Panc1 (cell line): ENCODE measurements around the gene TOLLIP. TPM values are rescaled to one million over a fixed set of nuclear protein-coding genes. Genes with fewer than 3 reads are reported as not detected.

Source experiments
- ATAC-seq: fragments of 200-7000 bp; cut with Tn5 transposase; 2 replicates; pipeline ENCODE4 v1.9.1; 2020; ENCODE audit warnings: mild to moderate bottlenecking, moderate library complexity
- BruUV-seq: library from RNA; stranded (reverse); fragments of 400-500 nt; replicated peaks from 2 replicates; lab custom pipeline; 2021; lab: Mats Ljungman, UMichigan
- CTCF ChIA-PET: fragments of 300-600 bp; sonication (Branson Sonifier 250); formaldehyde crosslinking; loops from one replicate; lab custom pipeline; 2022; ENCODE audit warnings: antibody characterized with exemption; lab: Charles Lee
- POLR2A ChIA-PET: fragments of 300-600 bp; sonication (Branson Sonifier 250); formaldehyde crosslinking; loops from one replicate; lab custom pipeline; 2022; ENCODE audit warnings: antibody characterized with exemption; lab: Charles Lee
- DNase-seq: peaks from one replicate; pipeline ENCODE4 v3.0.0-alpha.2; 2010; ENCODE audit warnings: low read depth, low spot score
- H3K27ac ChIP-seq: 2 replicates; pipeline ENCODE4 v1.5.1; 2011; ENCODE audit warnings: mild to moderate bottlenecking, low read length, inconsistent platforms
- H3K27me3 ChIP-seq: fragments of 200-500 bp; sonication (Bioruptor generic); 2 replicates; pipeline ENCODE4 v1.6.0; 2014; ENCODE audit warnings: low read length, inconsistent platforms; ENCODE audit not compliant: control insufficient read depth, insufficient read depth
- H3K36me3 ChIP-seq: fragments of 200-500 bp; sonication (Bioruptor generic); 2 replicates; pipeline ENCODE4 v1.5.1; 2014; ENCODE audit warnings: inconsistent platforms, mild to moderate bottlenecking, low read length, moderate library complexity; ENCODE audit not compliant: control insufficient read depth, insufficient read depth
- H3K4me1 ChIP-seq: 2 replicates; pipeline ENCODE4 v1.5.1; 2011; ENCODE audit warnings: inconsistent platforms, mild to moderate bottlenecking, low read length, moderate library complexity; ENCODE audit not compliant: control insufficient read depth, insufficient read depth
- H3K4me3 ChIP-seq, 2 experiments: 2 replicates each; pipeline ENCODE4 v1.5.1; 2011 to 2012; ENCODE audit warnings: low read depth in 2 of 2, low read length in 2 of 2, mild to moderate bottlenecking in 2 of 2, inconsistent platforms in 1 of 2, moderate library complexity in 1 of 2
- H3K9me3 ChIP-seq: fragments of 200-500 bp; sonication (Bioruptor generic); 2 replicates; pipeline ENCODE4 v1.5.1; 2014; ENCODE audit warnings: low read depth, mild to moderate bottlenecking, inconsistent platforms, low read length, moderate library complexity; ENCODE audit not compliant: control insufficient read depth, insufficient read depth
- CTCF ChIP-seq: fragments of 450-650 bp; IDR thresholded peaks from 2 replicates; pipeline ENCODE4 v1.5.1; 2017; ENCODE audit warnings: mild to moderate bottlenecking
- POLR2AphosphoS5 ChIP-seq: IDR thresholded peaks from 2 replicates; pipeline ENCODE4 v1.6.1; 2012; ENCODE audit warnings: mild to moderate bottlenecking, low read depth, low read length, moderate library complexity
- REST ChIP-seq, 2 experiments: IDR thresholded peaks; 2 replicates each; pipeline ENCODE4 v1.6.1; 2011 to 2012; ENCODE audit warnings: low read depth in 2 of 2, control low read depth in 1 of 2, low read length in 1 of 2, mild to moderate bottlenecking in 1 of 2, moderate library complexity in 1 of 2; ENCODE audit not compliant: insufficient read depth in 1 of 2
- SIN3A ChIP-seq: IDR thresholded peaks from 2 replicates; pipeline ENCODE4 v1.6.1; 2012; ENCODE audit warnings: low read depth, mild to moderate bottlenecking, low read length, moderate library complexity, borderline replicate concordance; ENCODE audit not compliant: insufficient read depth
- TCF7L2 ChIP-seq: IDR thresholded peaks from 2 replicates; pipeline ENCODE4 v1.6.1; 2011; ENCODE audit warnings: mild to moderate bottlenecking, low read depth, low read length, inconsistent platforms
- in situ Hi-C: cut with HindIII; loops from 2 replicates; pipeline ENCODE4 v1.10.0; 2016; ENCODE audit warnings: low sequenced_read_pairs, low pct_unique_long_range_greater_than_20kb
- intact Hi-C: fragments of 100-400 bp; cut with micrococcal nuclease; formaldehyde crosslinking; loops from one replicate; pipeline ENCODE4 v1.10.0; 2022; ENCODE audit not compliant: unreplicated experiment
- total RNA-seq: library from RNA; stranded (reverse); gene quantifications from one replicate; pipeline ENCODE4 v1.2.1, GENCODE V29; 2021; ENCODE audit not compliant: unreplicated experiment

Gene TOLLIP
- total RNA-seq, 1 experiment from 2014 or later, result 141 TPM

GRCh38 chr11:1253103-1253485 lies 56.3 kb downstream of the TOLLIP start:
- POLR2A ChIA-PET, result no interaction called here
- no peaks in the 10 kb centered on the region for H3K9me3 ChIP-seq
- no TSS peak for BruUV-seq
- CTCF ChIA-PET, result no interaction called here
- no peaks in the 10 kb centered on the region for H3K36me3 ChIP-seq
- H3K27ac ChIP-seq, result no peak overlapping the region
- no peak for ATAC-seq
- intact Hi-C loops, result no loop called here
- no peak overlapping the region for H3K4me3 ChIP-seq
- no peaks in the 10 kb centered on the region; the same call in 1 of the 2 replicates for H3K27me3 ChIP-seq
- H3K4me1 ChIP-seq, result no peaks in the 10 kb centered on the region
- in situ Hi-C loops, result no loop called here
- no peak for TF ChIP-seq TCF7L2
- TF ChIP-seq SIN3A, result no peak
- no peak for TF ChIP-seq POLR2AphosphoS5
- TF ChIP-seq CTCF, result no peak
- TF ChIP-seq REST (IDR thresholded peaks at IDR 0.05; ENCODE audit: insufficient read depth in 1 of 2, low read depth in 2 of 2, low read length in 1 of 2), result no peak
- DNase-seq, result no peak

- ATAC-seq (no peak), DNase-seq (no peak)
- CTCF ChIA-PET, result no interaction called here
- H3K4me3 ChIP-seq, result no peak overlapping the region
- no peak overlapping the region for H3K27ac ChIP-seq
- H3K4me1 ChIP-seq, result no peaks in the 10 kb centered on the region
- in situ Hi-C loops, result no loop called here
- BruUV-seq, result no TSS peak
- intact Hi-C loops, result no loop called here
- H3K27me3 ChIP-seq, result no peaks in the 10 kb centered on the region; the same call in 1 of the 2 replicates
- H3K36me3 ChIP-seq, result no peaks in the 10 kb centered on the region
- POLR2A ChIA-PET, result no interaction called here
- no peaks in the 10 kb centered on the region for H3K9me3 ChIP-seq
- no peak for TF ChIP-seq POLR2AphosphoS5
- TF ChIP-seq REST (IDR thresholded peaks at IDR 0.05; ENCODE audit: insufficient read depth in 1 of 2, low read depth in 2 of 2, low read length in 1 of 2), result no peak
- no peak for TF ChIP-seq SIN3A
- no peak for TF ChIP-seq CTCF
- TF ChIP-seq TCF7L2, result no peak
These were observed 56.9 kb downstream of the TOLLIP start for GRCh38 chr11:1252371-1253102.
